ENCODE results near the gene ADSS1.
A peak's percentile ranks its signal among the peaks of the same experiment; 100 is the strongest.

Gene ADSS1

GRCh38 chr14:104700225-104700651, 23.8 kb upstream of the ADSS1 start:
- no peak for DNase-seq

GRCh38 chr14:104700747-104701217, 23.2 kb upstream of the ADSS1 start:
- DNase-seq: no peak

GRCh38 chr14:104701383-104702076, 22.5 kb upstream of the ADSS1 start:
- DNase-seq: no peak

GRCh38 chr14:104702106-104702505, 21.9 kb upstream of the ADSS1 start:
- DNase-seq: no peak

DNA sequence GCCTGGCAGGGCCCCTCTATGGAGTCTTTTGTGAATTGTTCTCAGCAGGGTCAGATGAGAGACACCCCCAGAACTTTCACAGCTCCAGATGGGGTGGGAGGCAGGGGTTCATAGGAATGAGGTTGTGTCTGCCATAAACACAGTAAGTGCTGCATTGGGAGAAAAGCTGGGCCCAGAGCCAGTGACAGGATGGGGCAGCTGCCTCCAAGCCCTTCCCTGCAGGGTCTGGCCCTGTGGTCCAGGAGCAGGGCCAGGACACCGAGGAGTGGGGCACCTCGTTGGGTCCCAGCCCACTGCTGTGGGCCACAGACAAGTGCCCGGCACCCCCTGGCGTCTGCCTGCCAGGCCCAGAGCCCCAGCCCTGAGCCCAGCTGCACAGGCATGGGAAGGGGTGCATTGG, 21.4 kb upstream of the ADSS1 start:
- no peak for DNase-seq

DNA sequence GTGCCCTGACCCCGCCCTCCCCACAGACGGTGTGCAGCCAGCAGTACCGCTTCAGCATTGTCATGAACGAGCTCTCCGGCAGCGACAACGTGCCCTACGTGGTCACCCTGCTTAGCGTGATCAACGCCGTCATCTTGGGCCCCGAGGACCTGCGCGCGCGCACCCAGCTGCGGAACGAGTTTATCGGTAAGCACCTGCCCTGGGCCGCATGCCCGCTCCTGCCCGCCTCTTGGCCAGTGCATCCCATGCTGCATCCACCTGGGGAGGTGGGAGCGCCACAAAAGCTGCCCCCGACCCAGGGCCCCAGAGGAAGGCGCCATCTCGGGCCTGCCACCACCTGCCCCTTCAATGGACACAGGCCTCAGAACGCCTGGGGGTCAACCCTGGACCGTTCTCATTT, 20.8 kb upstream of the ADSS1 start:
- DNase-seq: no peak

- DNase-seq: no peak
These were observed 19.8 kb upstream of the ADSS1 start for GRCh38 chr14:104704252-104704651.

- no peak for DNase-seq
These were observed 18.5 kb upstream of the ADSS1 start for GRCh38 chr14:104705340-104706047.

- no peak for DNase-seq
These were observed 17.1 kb upstream of the ADSS1 start for GRCh38 chr14:104706733-104707607.

- DNase-seq: no peak
These were observed 16.1 kb upstream of the ADSS1 start for GRCh38 chr14:104707608-104708595.

- peak; percentile 74 for DNase-seq
These were observed 15.3 kb upstream of the ADSS1 start for GRCh38 chr14:104708606-104709268.

DNA sequence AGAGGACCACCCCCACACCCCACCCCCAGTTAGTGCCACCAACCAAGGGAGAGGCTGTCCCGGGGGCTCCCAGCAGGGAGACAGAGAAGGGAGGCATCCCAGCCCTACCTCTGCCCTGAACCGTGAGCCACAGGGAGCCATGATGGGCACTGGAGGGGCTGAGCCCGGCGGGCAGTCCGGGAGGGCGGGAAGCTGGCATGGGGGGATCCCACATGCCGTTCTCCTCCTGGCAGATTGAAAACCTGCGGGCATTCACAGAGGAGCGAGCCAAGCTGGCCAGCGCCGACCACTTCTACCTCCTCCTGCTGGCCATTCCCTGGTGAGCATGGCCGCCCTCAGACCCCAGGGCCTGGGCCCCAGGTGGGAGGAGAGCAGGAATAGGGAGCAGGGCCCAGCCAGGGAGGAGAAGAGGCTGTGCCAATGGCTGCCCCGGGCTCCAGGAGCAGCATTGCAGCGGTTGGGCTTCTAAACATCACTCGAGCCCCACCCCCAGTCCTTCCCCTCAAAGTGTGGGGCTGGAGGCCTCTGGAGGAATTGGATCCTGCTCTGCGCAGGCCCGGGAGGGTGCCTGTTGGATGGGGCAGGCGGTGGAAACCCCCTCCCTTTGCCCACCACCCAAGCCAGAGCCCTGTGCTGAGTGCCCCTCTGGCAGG, 14.5 kb upstream of the ADSS1 start:
- DNase-seq: no peak

- DNase-seq: no peak
These were observed 13.8 kb upstream of the ADSS1 start for GRCh38 chr14:104710071-104710735.

- DNase-seq: no peak
These were observed 10.9 kb upstream of the ADSS1 start for GRCh38 chr14:104712881-104713734.

- DNase-seq: no peak
These were observed 10.0 kb upstream of the ADSS1 start for GRCh38 chr14:104714066-104714465.

DNA sequence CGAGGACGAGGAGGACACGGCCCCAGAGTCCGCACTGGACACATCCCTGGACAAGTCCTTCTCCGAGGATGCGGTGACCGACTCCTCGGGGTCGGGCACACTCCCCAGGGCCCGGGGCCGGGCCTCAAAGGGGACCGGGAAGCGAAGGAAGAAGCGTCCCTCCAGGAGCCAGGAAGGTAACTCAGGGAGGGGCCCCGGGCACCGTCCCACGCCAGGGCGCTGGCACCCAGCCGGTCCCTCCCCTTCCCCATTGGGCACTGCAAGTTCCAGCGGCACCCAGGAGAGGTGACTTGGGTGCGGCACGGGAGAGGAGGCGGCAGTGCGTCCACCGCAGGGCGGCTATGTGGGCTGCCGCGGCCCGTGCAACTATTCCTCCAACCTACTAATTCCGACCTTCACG, 9.3 kb upstream of the ADSS1 start:
- DNase-seq: no peak

GRCh38 chr14:104715416-104715815, 8.6 kb upstream of the ADSS1 start:
- DNase-seq: no peak

DNA sequence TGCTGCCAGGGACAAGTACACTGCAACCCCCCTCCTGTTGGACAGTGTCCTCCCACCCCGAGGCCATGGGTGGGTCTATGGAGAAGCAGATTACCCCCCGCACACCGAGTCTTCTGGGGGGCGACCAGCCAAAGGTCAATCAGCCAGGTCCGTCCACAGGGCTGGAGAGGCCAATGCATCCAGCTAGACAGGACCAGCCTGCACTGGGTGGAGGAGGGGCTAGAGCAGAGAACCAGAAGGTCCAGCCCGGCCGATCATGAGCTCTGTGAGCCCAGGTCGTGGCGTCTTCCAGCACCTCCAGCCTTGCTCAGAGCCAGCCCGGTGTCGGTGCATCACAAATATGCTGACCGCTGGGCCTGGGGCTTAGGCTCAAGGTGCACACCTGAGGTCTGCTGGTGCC, 8.2 kb upstream of the ADSS1 start:
- no peak for DNase-seq

- no peak for DNase-seq
These were observed 6.9 kb upstream of the ADSS1 start for GRCh38 chr14:104717137-104717536.

DNA sequence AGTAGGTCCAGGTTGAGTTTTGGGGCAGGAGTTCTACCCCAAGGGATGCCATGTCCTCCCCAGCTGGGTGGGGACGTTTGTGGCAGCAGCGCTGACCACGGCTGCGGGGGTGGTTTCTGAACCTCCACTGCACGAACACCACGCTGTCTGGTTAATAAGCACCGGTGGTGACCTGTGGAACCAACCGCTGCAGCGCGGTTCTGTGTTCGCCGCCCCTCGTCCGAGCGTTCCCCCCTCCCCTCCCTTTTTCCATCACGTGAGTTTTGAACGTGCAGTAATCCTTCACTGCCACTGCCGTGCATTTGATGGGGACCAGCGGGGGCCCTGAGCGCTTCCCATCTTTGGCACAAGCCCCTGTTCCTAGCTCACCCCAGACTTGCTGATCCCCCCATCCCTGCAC, 6.4 kb upstream of the ADSS1 start:
- no peak for DNase-seq

Data from activated CD4-positive, alpha-beta T cell treated with anti-CD3 and anti-CD28 coated beads, Interleukin-2, amount 50 U/mL, for 1 hour (primary cell).